Immature natural killer cell (primary cell): ENCODE measurements around the gene NALCN. TPM values are rescaled to one million over a fixed set of nuclear protein-coding genes. Genes with fewer than 3 reads are reported as not detected.

ENCODE experiments used
- DNase-seq, 3 donors: peaks; one replicate each; pipeline ENCODE4 v3.0.0; 2022; ENCODE audit warnings: mixed read lengths in 1 of 3
- H3K27ac Mint-ChIP-seq, 6 donors: one replicate each; pipeline ENCODE4 v1.8.0; 2020; ENCODE audit warnings: mixed read lengths in 6 of 6, mild to moderate bottlenecking in 5 of 6, inconsistent platforms in 4 of 6, moderate library complexity in 3 of 6
- H3K27me3 Mint-ChIP-seq, 3 donors: one replicate each; pipeline ENCODE4 v1.8.0; 2020 to 2021; ENCODE audit warnings: low read depth in 3 of 3, mild to moderate bottlenecking in 3 of 3, mixed read lengths in 3 of 3, moderate library complexity in 3 of 3, inconsistent platforms in 1 of 3
- H3K36me3 Mint-ChIP-seq, 3 donors: one replicate each; pipeline ENCODE4 v1.8.0; 2020; ENCODE audit warnings: mixed read lengths in 3 of 3, inconsistent platforms in 2 of 3, mild to moderate bottlenecking in 2 of 3
- H3K4me1 Mint-ChIP-seq, 2 donors: one replicate each; pipeline ENCODE4 v1.8.0; 2020; ENCODE audit warnings: inconsistent platforms in 2 of 2, mild to moderate bottlenecking in 2 of 2, mixed read lengths in 2 of 2, moderate library complexity in 1 of 2
- H3K4me3 Mint-ChIP-seq, 5 donors: one replicate each; pipeline ENCODE4 v1.8.0; 2020; ENCODE audit warnings: mild to moderate bottlenecking in 5 of 5, mixed read lengths in 5 of 5, inconsistent platforms in 3 of 5, moderate library complexity in 3 of 5
- H3K9me3 Mint-ChIP-seq, 6 donors: one replicate each; pipeline ENCODE4 v1.8.0; 2020; ENCODE audit warnings: mild to moderate bottlenecking in 6 of 6, mixed read lengths in 6 of 6, inconsistent platforms in 4 of 6, moderate library complexity in 3 of 6
- polyA plus RNA-seq, 3 donors: library from polyadenylated mRNA; unstranded; fragments of 300-500 nt; fragmentation: Illumina TruSeq; gene quantifications; one replicate each; pipeline ENCODE4 v1.2.3, GENCODE V29; 2021

The NALCN gene
- polyA plus RNA-seq, 3 donors from 2014 or later: not detected

- Mint-ChIP-seq H3K9me3 (peaks cover 0 to 6% (median 4%) of the 10 kb centered on the region in 6 donors), H3K36me3 (peaks cover 0 to 3% (median 0%) of the 10 kb centered on the region in 3 donors), H3K27me3 (peaks cover 0 to 1% (median 0%) of the 10 kb centered on the region in 3 donors), H3K4me3 (no peak overlapping the region), H3K27ac (no peak overlapping the region), H3K4me1 (no peaks in the 10 kb centered on the region)
- DNase-seq: no peak
These were observed 17.6 kb upstream of the NALCN start for GRCh38 chr13:101433895-101434294.

- H3K9me3 Mint-ChIP-seq: peaks cover 0 to 6% (median 4%) of the 10 kb centered on the region in 6 donors
- no peaks in the 10 kb centered on the region for H3K27me3 Mint-ChIP-seq
- no peak overlapping the region for H3K27ac Mint-ChIP-seq
- H3K4me3 Mint-ChIP-seq: no peak overlapping the region
- no peak for DNase-seq
- peaks cover 0 to 3% (median 0%) of the 10 kb centered on the region in 3 donors for H3K36me3 Mint-ChIP-seq
- H3K4me1 Mint-ChIP-seq: no peaks in the 10 kb centered on the region
These were observed 13.4 kb upstream of the NALCN start for GRCh38 chr13:101429733-101430132.

GRCh38 chr13:101425623-101426022 is 9.3 kb upstream of the NALCN start:
- Mint-ChIP-seq H3K4me1 (no peaks in the 10 kb centered on the region), H3K27ac (no peak overlapping the region), H3K27me3 (no peaks in the 10 kb centered on the region), H3K9me3 (peaks cover 0 to 11% (median 2%) of the 10 kb centered on the region in 6 donors), H3K4me3 (no peak overlapping the region), H3K36me3 (no peaks in the 10 kb centered on the region)
- no peak for DNase-seq

- Mint-ChIP-seq H3K27ac (no peak overlapping the region), H3K4me1 (no peaks in the 10 kb centered on the region), H3K9me3 (peaks cover 0 to 11% (median 2%) of the 10 kb centered on the region in 6 donors)
These were observed 8.8 kb upstream of the NALCN start for GRCh38 chr13:101425156-101425471.

GRCh38 chr13:101424381-101425155 is 8.3 kb upstream of the NALCN start:
- Mint-ChIP-seq H3K9me3 (peaks cover 0 to 11% (median 2%) of the 10 kb centered on the region in 6 donors), H3K27me3 (no peaks in the 10 kb centered on the region), H3K36me3 (no peaks in the 10 kb centered on the region)

More at GRCh38 chr13:101425156-101425471, 8.8 kb upstream of the NALCN start:
- DNase-seq: no peak
- Mint-ChIP-seq H3K36me3 (no peaks in the 10 kb centered on the region), H3K27me3 (no peaks in the 10 kb centered on the region), H3K4me3 (no peak overlapping the region)

GRCh38 chr13:101423872-101424271 is 7.6 kb upstream of the NALCN start:
- DNase-seq: no peak
- Mint-ChIP-seq H3K27me3 (peaks cover 0 to 3% (median 0%) of the 10 kb centered on the region in 3 donors), H3K27ac (no peak overlapping the region), H3K9me3 (peaks cover 0 to 16% (median 2%) of the 10 kb centered on the region in 6 donors), H3K4me3 (no peak overlapping the region), H3K4me1 (no peaks in the 10 kb centered on the region), H3K36me3 (peaks cover 0 to 3% (median 0%) of the 10 kb centered on the region in 3 donors)

More at GRCh38 chr13:101424381-101425155, 8.3 kb upstream of the NALCN start:
- no peak for DNase-seq
- no peak overlapping the region for H3K27ac Mint-ChIP-seq
- no peaks in the 10 kb centered on the region for H3K4me1 Mint-ChIP-seq
- H3K4me3 Mint-ChIP-seq: no peak overlapping the region

GRCh38 chr13:101417501-101417900 is 1.2 kb upstream of the NALCN start:
- H3K36me3 Mint-ChIP-seq: peaks cover 0 to 6% (median 0%) of the 10 kb centered on the region in 3 donors
- no peak overlapping the region for H3K4me3 Mint-ChIP-seq
- no peak for DNase-seq
- peaks cover 0 to 28% (median 4%) of the 10 kb centered on the region in 6 donors for H3K9me3 Mint-ChIP-seq
- peaks cover 2 to 11% (median 4%) of the 10 kb centered on the region in 3 donors for H3K27me3 Mint-ChIP-seq
- no peak overlapping the region for H3K27ac Mint-ChIP-seq
- no peaks in the 10 kb centered on the region for H3K4me1 Mint-ChIP-seq

GRCh38 chr13:101417043-101417406 is 717 bp upstream of the NALCN start:
- no peak for DNase-seq
- Mint-ChIP-seq H3K27ac (no peak overlapping the region), H3K27me3 (peaks cover 2 to 11% (median 4%) of the 10 kb centered on the region in 3 donors), H3K4me3 (peak overlapping the region in 1 of 5 donors; percentile 7), H3K9me3 (peaks cover 0 to 28% (median 4%) of the 10 kb centered on the region in 6 donors), H3K4me1 (no peaks in the 10 kb centered on the region), H3K36me3 (peaks cover 0 to 6% (median 0%) of the 10 kb centered on the region in 3 donors)

GRCh38 chr13:101415358-101416174 is 742 bp downstream of the NALCN start:
- no peak overlapping the region for H3K4me3 Mint-ChIP-seq
- peaks cover 0 to 28% (median 4%) of the 10 kb centered on the region in 6 donors for H3K9me3 Mint-ChIP-seq
- DNase-seq: no peak
- H3K36me3 Mint-ChIP-seq: peaks cover 0 to 6% (median 0%) of the 10 kb centered on the region in 3 donors
- no peak overlapping the region for H3K27ac Mint-ChIP-seq
- peaks cover 2 to 14% (median 4%) of the 10 kb centered on the region in 3 donors for H3K27me3 Mint-ChIP-seq
- H3K4me1 Mint-ChIP-seq: no peaks in the 10 kb centered on the region

GRCh38 chr13:101412076-101412475 is 4.2 kb downstream of the NALCN start:
- Mint-ChIP-seq H3K4me1 (no peaks in the 10 kb centered on the region), H3K9me3 (peaks cover 0 to 15% (median 3%) of the 10 kb centered on the region in 6 donors), H3K27me3 (peaks cover 4 to 12% (median 4%) of the 10 kb centered on the region in 3 donors), H3K4me3 (no peak overlapping the region), H3K36me3 (peaks cover 0 to under 1% (median 0%) of the 10 kb centered on the region in 3 donors), H3K27ac (no peak overlapping the region)
- DNase-seq: no peak

- Mint-ChIP-seq H3K27me3 (peaks cover 0 to 8% (median 5%) of the 10 kb centered on the region in 3 donors), H3K4me1 (no peaks in the 10 kb centered on the region), H3K36me3 (no peaks in the 10 kb centered on the region), H3K9me3 (peaks cover 0 to 15% (median under 1%) of the 10 kb centered on the region in 6 donors), H3K4me3 (no peak overlapping the region), H3K27ac (no peak overlapping the region)
- no peak for DNase-seq
These were observed 7.2 kb downstream of the NALCN start for GRCh38 chr13:101408992-101409656.

- Mint-ChIP-seq H3K4me3 (no peak overlapping the region), H3K4me1 (no peaks in the 10 kb centered on the region), H3K27ac (no peak overlapping the region), H3K36me3 (no peaks in the 10 kb centered on the region), H3K9me3 (peaks cover 0 to 14% (median under 1%) of the 10 kb centered on the region in 6 donors), H3K27me3 (peaks cover 0 to 6% (median 5%) of the 10 kb centered on the region in 3 donors)
- DNase-seq: no peak
These were observed 8.2 kb downstream of the NALCN start for GRCh38 chr13:101408154-101408553.

GRCh38 chr13:101406791-101407190 is 9.5 kb downstream of the NALCN start:
- Mint-ChIP-seq H3K4me3 (no peak overlapping the region), H3K27ac (no peak overlapping the region), H3K9me3 (peaks cover 0 to 14% (median under 1%) of the 10 kb centered on the region in 6 donors), H3K27me3 (peaks cover 0 to 6% (median 5%) of the 10 kb centered on the region in 3 donors), H3K36me3 (no peaks in the 10 kb centered on the region), H3K4me1 (no peaks in the 10 kb centered on the region)
- no peak for DNase-seq
